Measurements from ENCODE around the gene MDM4.

Gene MDM4

DNA sequence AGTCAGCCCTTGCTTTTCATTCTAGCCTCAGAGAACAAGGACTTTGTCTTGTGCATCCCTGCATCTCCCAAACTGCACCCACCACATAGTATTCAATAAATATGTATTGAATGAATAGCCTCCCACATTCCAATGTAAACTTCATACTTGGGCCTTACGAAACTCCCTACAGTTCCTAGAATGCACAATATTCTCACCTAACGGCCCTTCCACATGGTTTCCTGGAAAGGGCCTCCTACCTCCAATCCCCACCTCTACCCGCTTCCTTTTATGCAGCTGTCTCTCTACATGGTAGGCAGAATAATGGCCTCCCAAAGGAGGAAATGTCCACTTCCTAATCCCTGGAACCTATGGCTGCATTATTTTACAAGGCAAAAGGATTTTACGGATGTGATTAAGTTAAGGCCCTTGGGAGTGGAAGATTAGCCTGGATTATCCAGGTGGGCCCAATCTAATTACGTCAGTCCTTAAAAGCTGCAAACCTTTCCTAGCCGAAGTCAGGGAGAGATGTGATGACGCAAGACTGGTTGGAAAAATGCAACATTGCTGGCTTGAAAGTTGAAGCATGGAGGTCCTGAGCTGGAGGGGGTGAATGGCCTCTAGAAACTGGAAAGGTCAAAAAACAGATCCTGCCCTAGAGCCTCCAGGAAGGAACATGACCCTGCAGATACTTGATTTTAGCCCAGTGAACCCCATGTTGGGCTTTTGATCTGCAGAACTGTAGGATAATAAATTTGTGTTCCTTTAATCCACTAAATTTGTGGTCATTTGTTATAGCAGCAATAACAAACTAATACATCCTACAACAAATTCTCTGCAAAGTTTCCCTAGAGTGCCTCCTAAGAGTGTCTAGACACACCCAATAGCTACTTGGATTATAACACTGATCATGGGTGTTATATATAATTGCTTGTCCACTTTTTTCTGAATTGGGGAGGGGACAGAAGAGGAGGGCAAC, 16.4 kb upstream of the MDM4 start:
- TF ChIP-seq, protein P1, sequence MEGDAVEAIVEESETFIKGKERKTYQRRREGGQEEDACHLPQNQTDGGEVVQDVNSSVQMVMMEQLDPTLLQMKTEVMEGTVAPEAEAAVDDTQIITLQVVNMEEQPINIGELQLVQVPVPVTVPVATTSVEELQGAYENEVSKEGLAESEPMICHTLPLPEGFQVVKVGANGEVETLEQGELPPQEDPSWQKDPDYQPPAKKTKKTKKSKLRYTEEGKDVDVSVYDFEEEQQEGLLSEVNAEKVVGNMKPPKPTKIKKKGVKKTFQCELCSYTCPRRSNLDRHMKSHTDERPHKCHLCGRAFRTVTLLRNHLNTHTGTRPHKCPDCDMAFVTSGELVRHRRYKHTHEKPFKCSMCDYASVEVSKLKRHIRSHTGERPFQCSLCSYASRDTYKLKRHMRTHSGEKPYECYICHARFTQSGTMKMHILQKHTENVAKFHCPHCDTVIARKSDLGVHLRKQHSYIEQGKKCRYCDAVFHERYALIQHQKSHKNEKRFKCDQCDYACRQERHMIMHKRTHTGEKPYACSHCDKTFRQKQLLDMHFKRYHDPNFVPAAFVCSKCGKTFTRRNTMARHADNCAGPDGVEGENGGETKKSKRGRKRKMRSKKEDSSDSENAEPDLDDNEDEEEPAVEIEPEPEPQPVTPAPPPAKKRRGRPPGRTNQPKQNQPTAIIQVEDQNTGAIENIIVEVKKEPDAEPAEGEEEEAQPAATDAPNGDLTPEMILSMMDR (IDR thresholded peaks at IDR 0.05; ENCODE audit: low read depth, low read length, missing control alignments): no peak
- H3K4me3 ChIP-seq (ENCODE audit: low read depth, low read length): no peak overlapping the region
- no peak for DNase-seq (ENCODE audit: low read depth)

DNA sequence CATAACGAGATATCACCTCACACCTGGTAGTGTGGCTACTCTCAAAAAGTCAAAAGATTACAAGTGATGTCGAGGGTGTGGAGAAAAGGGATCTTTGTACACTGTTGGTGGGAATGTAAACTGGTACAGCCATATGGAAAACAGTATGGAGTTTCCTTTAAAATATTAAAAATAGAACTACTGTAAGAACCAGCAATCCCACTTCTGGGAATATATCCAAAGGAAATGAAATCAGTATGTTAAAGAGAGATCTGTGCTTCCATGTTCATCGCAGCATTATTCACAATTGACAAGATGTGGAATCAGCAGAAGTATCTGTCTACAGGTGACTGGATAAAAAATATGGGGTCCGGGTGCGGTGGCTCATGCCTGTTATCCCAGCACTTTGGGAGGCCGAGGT, 14.0 kb upstream of the MDM4 start:
- no peak overlapping the region for H3K4me3 ChIP-seq (ENCODE audit: low read depth, low read length)

DNA sequence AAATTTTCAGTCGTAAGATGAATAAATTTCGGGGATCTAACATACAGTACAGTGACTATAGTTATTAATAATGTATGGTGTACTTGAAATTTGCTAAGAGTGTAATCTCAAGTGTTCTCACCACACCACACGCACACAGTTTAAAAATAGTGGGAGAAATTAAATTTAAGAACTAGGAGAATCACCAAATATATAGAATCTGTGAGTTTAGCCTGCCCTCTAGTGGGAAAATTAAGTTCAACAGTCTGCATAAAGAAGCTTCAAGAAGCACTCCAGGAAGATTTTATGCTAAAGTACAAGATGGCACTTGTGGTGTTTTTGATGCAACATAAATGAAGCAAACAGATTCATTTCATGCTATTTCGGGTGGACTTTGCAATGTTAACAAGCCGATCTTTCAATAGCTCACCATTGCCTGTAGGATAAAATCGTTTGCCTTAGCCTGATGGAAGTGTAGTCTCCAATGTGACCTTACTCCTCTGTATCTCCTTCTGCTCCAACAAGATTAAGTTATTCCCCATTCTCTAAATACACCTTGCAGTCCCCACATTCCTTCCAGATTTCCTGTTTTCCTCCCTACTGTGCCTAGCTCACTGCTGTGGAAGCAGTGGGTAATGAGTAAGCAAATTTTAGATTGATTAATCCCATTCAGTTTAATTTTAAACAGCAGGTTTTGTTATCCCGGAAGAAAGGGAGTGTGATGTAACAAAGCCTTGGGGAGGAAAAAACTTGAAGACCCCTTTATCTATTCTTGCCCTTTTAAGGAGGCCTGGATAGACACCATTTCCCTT, 12.9 kb upstream of the MDM4 start:
- no peak for DNase-seq (ENCODE audit: low read depth)
- no peak overlapping the region for H3K4me3 ChIP-seq (ENCODE audit: low read depth, low read length)
- TF ChIP-seq, protein P1 (IDR thresholded peaks at IDR 0.05; ENCODE audit: low read depth, low read length, missing control alignments): peak; percentile 55

More for the DNA sequence above, 14.0 kb upstream of the MDM4 start:
- DNase-seq (ENCODE audit: low read depth): no peak
- TF ChIP-seq, protein P1 (IDR thresholded peaks at IDR 0.05; ENCODE audit: low read depth, low read length, missing control alignments): no peak

DNA sequence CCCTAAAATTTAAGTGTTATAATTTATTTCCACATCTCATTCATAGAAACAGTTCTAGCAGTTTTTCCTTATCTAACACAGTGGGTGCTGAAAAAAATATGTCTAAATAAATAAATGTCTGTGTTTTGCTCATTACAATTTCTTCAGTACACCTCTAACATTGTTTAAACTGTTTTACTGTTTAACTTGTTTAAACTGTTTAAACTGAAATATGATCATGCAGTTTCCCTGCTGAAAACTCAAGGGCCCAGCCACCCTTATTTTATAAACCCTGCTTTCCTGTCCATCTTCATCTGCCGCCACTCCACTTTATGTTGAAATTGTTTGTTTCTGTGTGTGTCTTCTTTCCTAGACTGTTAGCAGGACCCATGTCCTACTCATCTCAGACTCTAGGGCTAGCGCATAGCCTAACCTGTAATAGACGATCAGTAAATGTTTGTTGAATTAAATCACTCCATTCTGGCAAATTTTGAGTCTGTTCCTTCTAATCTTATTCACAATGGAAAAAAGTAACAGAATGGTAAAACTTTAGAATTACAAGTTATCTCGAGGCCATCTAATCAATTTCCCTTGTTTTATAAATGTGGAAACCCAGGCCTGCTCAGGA, 12.2 kb upstream of the MDM4 start:
- DNase-seq (ENCODE audit: low read depth): no peak
- TF ChIP-seq, protein P1 (IDR thresholded peaks at IDR 0.05; ENCODE audit: low read depth, low read length, missing control alignments): no peak
- no peak overlapping the region for H3K4me3 ChIP-seq (ENCODE audit: low read depth, low read length)

DNA sequence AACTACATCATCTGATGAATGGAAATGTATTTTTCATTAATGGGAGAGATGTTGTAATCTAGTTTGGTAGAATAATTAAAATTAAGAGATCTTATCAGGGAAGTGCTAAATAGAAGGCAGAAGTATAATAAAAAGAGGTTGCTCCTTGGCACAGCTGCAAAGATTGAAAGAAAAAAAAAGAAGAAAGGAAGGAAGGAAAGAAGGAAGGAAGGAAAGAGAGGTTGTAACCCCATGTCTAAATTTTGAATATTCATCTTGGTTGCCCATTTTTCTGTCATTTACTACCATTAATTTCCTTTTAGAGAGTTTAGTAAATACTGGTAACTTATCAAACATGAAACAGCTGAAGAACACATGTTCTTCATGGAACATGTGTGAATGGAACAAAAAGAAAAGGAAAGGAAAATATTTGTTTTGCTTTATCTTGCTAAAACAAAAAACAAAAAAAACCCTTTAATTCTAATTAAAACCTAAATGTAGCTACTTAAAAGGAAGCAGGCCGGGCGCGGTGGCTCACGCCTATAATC, 10.5 kb upstream of the MDM4 start:
- H3K4me3 ChIP-seq (ENCODE audit: low read depth, low read length): peak overlapping the region; percentile 52
- TF ChIP-seq, protein P1 (IDR thresholded peaks at IDR 0.05; ENCODE audit: low read depth, low read length, missing control alignments): no peak
- no peak for DNase-seq (ENCODE audit: low read depth)

DNA sequence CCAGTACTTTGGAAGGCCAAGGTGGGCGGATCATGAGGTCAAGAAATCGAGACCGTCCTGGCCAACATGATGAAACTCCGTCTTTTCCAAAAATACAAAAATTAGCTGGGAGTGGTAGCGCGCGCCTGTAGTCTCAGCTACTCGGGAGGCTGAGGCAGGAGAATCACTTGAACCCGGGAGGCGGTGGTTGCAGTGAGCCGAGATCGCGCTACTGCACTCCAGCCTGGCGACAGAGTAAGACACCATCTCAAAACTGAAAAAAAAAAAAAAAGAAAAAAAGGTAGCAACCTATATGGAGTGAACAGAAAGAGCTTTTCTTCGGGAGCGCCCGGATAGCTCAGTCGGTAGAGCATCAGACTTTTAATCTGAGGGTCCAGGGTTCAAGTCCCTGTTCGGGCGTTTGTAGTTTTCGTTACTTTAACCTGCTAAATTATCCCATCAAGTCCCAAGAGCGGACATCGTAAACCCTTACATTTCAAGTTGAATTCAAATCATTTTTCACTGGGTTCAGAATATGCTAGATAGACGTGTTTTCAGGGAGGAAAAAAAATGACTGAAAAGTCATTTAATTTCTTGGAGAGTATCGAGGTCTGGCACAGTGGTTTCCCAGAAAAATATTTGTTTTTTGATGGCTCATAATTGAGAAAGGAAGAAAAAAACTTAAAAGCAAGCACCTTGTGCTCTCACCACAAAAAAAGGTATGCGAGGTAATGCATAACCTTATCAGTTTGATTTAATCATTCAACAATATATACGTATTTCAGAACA, 9.8 kb upstream of the MDM4 start:
- TF ChIP-seq, protein P1 (IDR thresholded peaks at IDR 0.05; ENCODE audit: low read depth, low read length, missing control alignments): no peak
- peak; percentile 86 for DNase-seq (ENCODE audit: low read depth)
- peak overlapping the region; percentile 52 for H3K4me3 ChIP-seq (ENCODE audit: low read depth, low read length)

Data from GM12864 (cell line).